HepG2 (cell line): Measurements from ENCODE around the gene CCDC83. TPM values are rescaled to one million over a fixed set of nuclear protein-coding genes. Genes with fewer than 3 reads are reported as not detected.
A peak's percentile ranks its signal among the peaks of the same experiment; 100 is the strongest.

Source experiments
- ATF7-NPFF ChIP-seq: sonication (generic); formaldehyde crosslinking; IDR thresholded peaks from 2 replicates; pipeline ENCODE4 v1.8.1; 2023; ENCODE audit warnings: mild to moderate bottlenecking, low read depth, missing genetic modification reagents, moderate library complexity
- ETV5 ChIP-seq: IDR thresholded peaks from 2 replicates; pipeline ENCODE4 v1.6.1; 2018; ENCODE audit warnings: missing biosample characterization, missing genetic modification reagents, inconsistent platforms, borderline replicate concordance
- FOXP4 ChIP-seq: sonication (generic); formaldehyde crosslinking; IDR thresholded peaks from 2 replicates; pipeline ENCODE4 v1.4.0; 2020; ENCODE audit warnings: missing genetic modification reagents
- HOXA7 ChIP-seq: sonication (generic); formaldehyde crosslinking; IDR thresholded peaks from 2 replicates; pipeline ENCODE4 v1.8.1; 2022; ENCODE audit warnings: mild to moderate bottlenecking, missing genetic modification reagents, moderate library complexity
- KLF12 ChIP-seq: sonication (generic); formaldehyde crosslinking; IDR thresholded peaks from 2 replicates; pipeline ENCODE4 v1.4.0; 2020; ENCODE audit warnings: missing genetic modification reagents, borderline replicate concordance
- KLF6 ChIP-seq: IDR thresholded peaks from 2 replicates; pipeline ENCODE4 v1.8.0; 2016; ENCODE audit warnings: missing biosample characterization, missing genetic modification reagents
- MTF1 ChIP-seq: sonication (generic); formaldehyde crosslinking; IDR thresholded peaks from 2 replicates; pipeline ENCODE4 v1.5.0; 2020; ENCODE audit warnings: missing genetic modification reagents
- NR2F6 ChIP-seq, 2 experiments: IDR thresholded peaks; 2 replicates each; pipeline ENCODE4 v1.6.1; 2016; ENCODE audit warnings: antibody characterized with exemption in 1 of 2, mild to moderate bottlenecking in 1 of 2
- PHF20 ChIP-seq: sonication (generic); formaldehyde crosslinking; IDR thresholded peaks from 2 replicates; pipeline ENCODE4 v1.5.0; 2020; ENCODE audit warnings: mild to moderate bottlenecking, missing genetic modification reagents
- SKIL ChIP-seq: sonication (generic); formaldehyde crosslinking; IDR thresholded peaks from 2 replicates; pipeline ENCODE4 v1.8.0; 2022; ENCODE audit warnings: missing genetic modification reagents, mild to moderate bottlenecking, moderate library complexity, borderline replicate concordance
- SMAD3 ChIP-seq: sonication (generic); formaldehyde crosslinking; IDR thresholded peaks from 2 replicates; pipeline ENCODE4 v1.4.0; 2020; ENCODE audit warnings: missing genetic modification reagents
- YY1 ChIP-seq: IDR thresholded peaks from 2 replicates; pipeline ENCODE4 v1.6.1; 2011; ENCODE audit warnings: low read length, low read depth, moderate library complexity, mild to moderate bottlenecking; ENCODE audit not compliant: insufficient read depth, insufficient replicate concordance
- ZBTB34 ChIP-seq: sonication (generic); formaldehyde crosslinking; IDR thresholded peaks from 2 replicates; pipeline ENCODE4 v1.8.0; 2022; ENCODE audit warnings: mild to moderate bottlenecking, missing genetic modification reagents
- ZBTB44 ChIP-seq: sonication (generic); formaldehyde crosslinking; IDR thresholded peaks from 2 replicates; pipeline ENCODE4 v1.4.0; 2020; ENCODE audit warnings: missing genetic modification reagents
- ZNF24 ChIP-seq: fragments of 450-650 bp; IDR thresholded peaks from 2 replicates; pipeline ENCODE4 v1.6.1; 2017; ENCODE audit warnings: antibody characterized with exemption, mild to moderate bottlenecking
- ZNF326 ChIP-seq: sonication (generic); formaldehyde crosslinking; IDR thresholded peaks from 2 replicates; pipeline ENCODE4 v1.4.0; 2020; ENCODE audit warnings: missing genetic modification reagents, borderline replicate concordance
- ZNF614 ChIP-seq: IDR thresholded peaks from 2 replicates; pipeline ENCODE4 v1.6.1; 2018; ENCODE audit warnings: missing biosample characterization, missing genetic modification reagents, inconsistent platforms, borderline replicate concordance
- ZNF737 ChIP-seq: sonication (generic); formaldehyde crosslinking; IDR thresholded peaks from 2 replicates; pipeline ENCODE4 v1.5.0; 2020; ENCODE audit warnings: missing genetic modification reagents, mild to moderate bottlenecking, borderline replicate concordance
- ZNF775 ChIP-seq: sonication (generic); formaldehyde crosslinking; IDR thresholded peaks from 2 replicates; pipeline ENCODE4 v1.4.0; 2020; ENCODE audit warnings: missing genetic modification reagents, mild to moderate bottlenecking, moderate library complexity, borderline replicate concordance
- ZNF784 ChIP-seq: sonication (generic); formaldehyde crosslinking; IDR thresholded peaks from 2 replicates; pipeline ENCODE4 v1.5.1; 2020; ENCODE audit warnings: missing genetic modification reagents, mild to moderate bottlenecking, borderline replicate concordance
- ZSCAN25 ChIP-seq: sonication (generic); formaldehyde crosslinking; IDR thresholded peaks from 2 replicates; pipeline ENCODE4 v1.8.0; 2022; ENCODE audit warnings: mild to moderate bottlenecking, missing genetic modification reagents
- polyA plus RNA-seq, 8 experiments: library from polyadenylated mRNA; depleted of rRNA in 3 of 8; stranded (reverse) in 7 of 8; unstranded in 1 of 8; fragments of >200 nt; fragmentation: Illumina TruSeq in 4 of 8; extraction: Trizol in 4 of 8; gene quantifications; 2 replicates each; pipeline versions ENCODE4 v1.2.1 to v1.2.3, GENCODE V29; 2011 to 2016; ENCODE audit warnings: low read depth in 4 of 8, missing spikeins in 1 of 8, mixed read lengths in 1 of 8; ENCODE audit not compliant: insufficient read depth in 1 of 8
- total RNA-seq, 5 experiments: library from RNA; depleted of rRNA; stranded (reverse); fragments of >200 nt; fragmentation: Illumina TruSeq; extraction: Trizol; gene quantifications; 2 replicates each; pipeline ENCODE4 v1.2.3, GENCODE V29; 2016; ENCODE audit warnings: low read depth in 1 of 5

The CCDC83 gene
- total and polyA plus RNA-seq, 2 of the 13 experiments (the other 11 are each of a cell fraction or from before 2014, with no cell fraction given) = not detected

GRCh38 chr11:85923455-85923854 is 68.3 kb downstream of the CCDC83 start (continued):
- TF ChIP-seq ZNF784 (CRISPR knock-in tag) (no peak), ZBTB44 (CRISPR knock-in tag) (no peak), NR2F6 (IDR thresholded peaks at IDR 0.05) (peak; percentile 95), NR2F6 (CRISPR knock-in tag; IDR thresholded peaks at IDR 0.05) (peak; percentile 95), ETV5 (peak; percentile 78; the same call in 1 of the 2 replicates), ZNF614 (0 out of 2 replicates have a peak, but pooled peaks have one; percentile 41), ZBTB34 (CRISPR knock-in tag) (no peak), FOXP4 (CRISPR knock-in tag) (peak; percentile 89), ZSCAN25 (CRISPR knock-in tag) (no peak), SMAD3 (no peak; the same call in 1 of the 2 replicates), ZNF24 (no peak), PHF20 (CRISPR knock-in tag) (no peak), ATF7-NPFF (CRISPR knock-in tag) (no peak), MTF1 (no peak), KLF6 (no peak), SKIL (no peak), ZNF775 (CRISPR knock-in tag) (no peak), YY1 (no peak), ZNF326 (no peak), KLF12 (CRISPR knock-in tag) (no peak), ZNF737 (CRISPR knock-in tag) (no peak), HOXA7 (no peak)
